IPS DF 19.7 (cell line): ENCODE results near the gene NCOA3.

Source experiments
- DNase-seq: peaks from one replicate; pipeline ENCODE4 v3.0.0-alpha.2; 2013; ENCODE audit warnings: low read depth, low spot score

NCOA3 gene

DNA sequence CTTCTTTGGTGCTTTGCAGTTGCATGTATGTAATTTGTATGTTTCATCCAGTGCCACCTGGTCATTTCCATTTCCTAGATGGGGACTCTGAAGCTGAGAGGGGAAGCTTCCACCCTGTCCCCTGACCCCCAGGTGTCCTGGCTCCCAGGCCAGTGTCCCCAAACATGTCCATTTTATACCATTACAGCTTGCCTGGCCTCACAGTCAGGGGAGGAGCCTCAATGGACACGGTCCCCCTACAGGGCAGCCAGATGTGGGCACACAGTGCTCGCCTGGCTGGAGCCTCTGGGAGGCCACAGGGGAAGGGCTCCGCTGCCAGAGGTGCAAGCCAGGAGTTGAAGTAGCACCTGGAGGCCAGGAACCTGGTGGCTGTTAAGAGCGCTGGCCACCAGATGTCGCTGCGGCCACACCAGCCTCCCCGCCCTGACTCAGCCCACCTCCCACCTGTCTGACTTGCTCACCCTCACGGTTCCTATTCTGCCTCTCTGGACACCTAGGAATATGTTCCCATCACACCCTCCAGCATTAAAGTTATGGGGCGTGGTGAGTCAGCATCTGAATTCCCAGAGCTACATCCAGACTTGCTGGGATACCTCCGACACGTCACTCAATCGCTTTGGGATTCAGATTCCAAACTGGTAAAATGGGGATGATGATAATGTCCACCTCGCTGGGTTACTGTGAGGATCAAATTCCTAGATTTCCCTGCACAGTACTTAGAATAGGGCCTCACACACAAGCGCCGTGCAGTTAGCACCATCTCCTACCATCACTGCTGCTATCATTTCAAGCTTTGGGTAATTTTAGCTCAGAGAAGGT is 176.2 kb downstream of the NCOA3 start:
- peak; percentile 52 for DNase-seq

DNA sequence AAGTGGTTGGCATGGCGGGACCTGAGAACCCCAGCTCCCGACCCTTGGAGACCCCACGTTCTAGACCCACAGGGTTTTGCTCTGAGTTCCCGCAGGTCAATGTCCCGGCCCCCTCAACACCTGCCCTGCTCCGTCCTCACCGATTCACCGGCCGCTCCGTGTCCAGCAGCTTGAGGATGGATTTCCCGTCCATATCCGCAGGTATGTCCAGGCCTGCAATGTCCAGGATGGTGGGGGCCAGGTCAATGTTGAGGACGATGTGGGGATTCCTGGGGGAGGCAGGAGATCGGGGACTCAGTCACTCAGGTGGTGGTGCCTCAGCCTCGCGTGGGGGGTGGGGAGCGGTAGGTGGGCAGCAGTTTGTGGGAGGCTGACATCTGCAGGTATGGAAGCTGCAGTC is 176.8 kb downstream of the NCOA3 start:
- no peak for DNase-seq

DNA sequence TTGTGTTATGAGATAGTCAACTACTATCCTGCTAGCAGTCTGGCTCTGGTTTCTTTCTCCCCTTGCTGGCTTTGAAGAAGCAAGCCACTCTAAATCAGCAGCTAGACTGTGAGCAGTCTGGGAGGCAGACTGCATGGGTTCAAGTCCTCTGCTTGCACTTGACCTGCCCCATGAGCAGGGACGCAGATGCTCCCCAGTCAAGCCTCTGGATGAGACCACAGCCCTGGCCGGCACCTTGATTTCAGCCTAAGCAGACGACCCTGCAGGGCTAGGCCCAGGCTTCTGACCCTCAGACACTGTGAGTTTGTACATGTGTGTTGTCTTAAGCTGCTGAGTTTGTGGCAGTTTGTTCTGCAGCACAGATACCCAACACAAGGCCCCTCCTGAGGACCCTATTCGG is 177.8 kb downstream of the NCOA3 start:
- no peak for DNase-seq

DNA sequence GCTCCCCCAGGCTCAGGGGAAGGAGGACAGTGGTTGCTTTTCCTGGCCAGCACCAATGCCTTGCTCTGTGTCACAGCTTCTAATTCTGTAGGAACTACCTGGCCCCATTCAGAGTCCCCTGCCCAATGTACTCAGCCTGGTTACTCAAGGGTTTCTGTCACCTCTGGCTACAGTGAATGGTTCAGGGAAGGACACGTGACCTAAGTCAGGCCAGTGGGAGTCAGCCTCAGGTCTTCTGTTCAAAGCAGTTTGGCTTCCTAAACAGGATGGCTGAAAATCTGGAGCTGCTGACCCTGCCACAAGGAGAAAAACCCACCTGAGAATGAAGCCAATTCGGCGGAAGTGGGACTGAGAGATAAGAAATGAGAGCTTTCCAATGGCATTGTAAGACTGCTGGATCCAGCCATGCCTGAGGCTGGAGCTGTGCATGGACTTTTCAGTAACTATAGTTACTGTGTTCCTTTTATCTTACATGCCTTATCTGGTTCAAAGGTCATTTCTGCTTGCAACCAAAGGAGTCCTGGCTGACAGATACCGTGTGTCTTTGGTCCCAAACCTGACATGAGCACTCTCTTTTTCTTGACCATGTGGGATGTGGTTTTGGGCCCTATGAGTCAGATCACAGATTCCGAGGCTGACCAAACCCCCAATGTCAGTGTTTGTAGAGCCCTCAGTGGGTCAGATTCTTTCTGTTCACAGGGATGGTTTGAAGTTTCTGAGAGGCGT is 179.3 kb downstream of the NCOA3 start:
- no peak for DNase-seq

DNA sequence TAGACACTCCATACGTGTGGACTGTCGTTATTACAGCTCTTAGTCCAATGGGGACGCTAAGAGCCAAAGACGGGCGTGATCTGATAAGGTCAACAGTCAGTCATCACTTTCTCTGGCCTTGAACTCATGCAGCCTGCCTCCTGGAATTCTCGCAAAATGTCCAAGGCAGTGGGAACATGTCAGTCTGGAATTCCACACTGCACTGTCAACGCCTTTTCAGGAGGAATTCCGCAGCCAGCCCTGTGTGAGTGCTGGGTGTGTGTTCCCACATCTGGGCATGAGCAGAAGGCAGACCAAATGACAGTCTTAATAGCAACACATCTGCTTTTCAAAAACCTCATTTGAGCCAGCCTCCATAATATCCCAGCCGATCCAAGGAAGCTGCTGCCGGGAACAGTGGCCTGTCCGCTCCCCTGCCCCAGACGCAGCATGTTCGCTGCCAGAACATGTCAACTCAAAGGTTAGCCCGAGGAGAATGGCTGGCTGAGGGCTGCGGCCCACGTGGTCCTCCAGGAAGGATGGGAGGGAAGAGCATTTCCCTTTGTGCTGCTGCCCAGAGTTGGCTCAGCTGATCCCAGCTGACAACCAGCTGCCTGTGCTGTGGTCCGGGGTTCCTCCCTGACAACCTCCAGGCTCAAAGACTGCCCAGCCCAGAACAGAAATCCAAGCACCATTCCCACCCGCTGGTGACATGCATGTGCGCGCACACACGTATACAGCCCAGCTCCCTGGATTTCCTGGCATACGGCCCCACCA is 180.5 kb downstream of the NCOA3 start:
- DNase-seq = no peak

DNA sequence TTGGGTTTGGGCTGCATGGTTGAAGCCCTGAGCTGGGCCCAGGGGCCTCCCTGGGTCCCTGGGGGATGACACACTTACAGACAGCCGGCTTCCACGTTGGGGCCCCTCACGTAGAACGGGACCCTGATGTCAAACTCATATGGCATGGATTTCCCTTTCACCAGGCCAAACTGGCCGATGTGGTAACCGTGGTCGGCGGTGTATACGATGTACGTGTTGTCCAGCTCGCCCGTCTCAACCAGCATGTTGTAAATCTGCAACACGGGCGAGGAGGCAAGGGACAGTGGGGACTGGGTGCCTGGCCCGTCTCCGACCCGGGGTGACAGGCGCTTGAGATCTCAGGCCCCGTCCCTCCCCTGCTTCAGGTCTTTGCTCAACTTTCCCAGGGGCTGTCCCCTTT is 181.2 kb downstream of the NCOA3 start:
- no peak for DNase-seq

DNA sequence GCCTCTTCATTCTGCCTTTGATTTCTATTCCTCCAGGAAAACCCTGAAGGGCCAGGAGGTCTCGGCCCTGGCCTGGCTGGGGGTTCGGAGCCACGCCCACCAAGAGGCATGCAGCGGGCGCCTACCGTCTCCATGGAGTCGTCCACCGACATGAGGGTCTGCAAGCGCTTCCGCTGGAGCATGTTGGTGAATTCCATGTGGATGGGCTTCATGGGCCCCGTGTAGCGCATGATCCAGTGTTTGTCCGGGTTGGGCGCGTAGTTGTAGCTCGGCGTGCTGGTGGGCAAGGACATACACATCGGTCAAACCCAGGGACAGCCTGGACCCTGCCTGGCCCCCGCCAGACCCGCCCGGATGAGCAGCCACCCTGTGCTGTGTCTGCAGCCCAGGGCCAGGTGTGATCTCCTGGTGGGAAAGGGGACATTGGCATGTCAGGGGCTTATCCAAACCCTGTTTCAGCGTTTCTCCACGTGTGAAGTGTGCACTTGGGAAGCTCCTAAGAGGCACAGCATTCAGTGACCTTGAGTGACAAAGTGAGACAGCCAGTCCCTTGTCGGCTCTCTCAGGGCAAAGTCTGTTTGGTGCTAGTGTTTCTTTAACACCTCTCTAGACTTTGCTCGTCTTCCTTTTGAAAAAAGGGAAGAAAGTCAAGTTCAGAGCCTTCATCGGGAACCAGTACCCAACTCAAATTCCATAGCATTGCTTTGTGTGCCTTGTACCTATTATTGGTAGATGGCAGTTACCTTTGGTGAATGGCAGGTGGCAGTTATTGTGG is 182.8 kb downstream of the NCOA3 start:
- no peak for DNase-seq

DNA sequence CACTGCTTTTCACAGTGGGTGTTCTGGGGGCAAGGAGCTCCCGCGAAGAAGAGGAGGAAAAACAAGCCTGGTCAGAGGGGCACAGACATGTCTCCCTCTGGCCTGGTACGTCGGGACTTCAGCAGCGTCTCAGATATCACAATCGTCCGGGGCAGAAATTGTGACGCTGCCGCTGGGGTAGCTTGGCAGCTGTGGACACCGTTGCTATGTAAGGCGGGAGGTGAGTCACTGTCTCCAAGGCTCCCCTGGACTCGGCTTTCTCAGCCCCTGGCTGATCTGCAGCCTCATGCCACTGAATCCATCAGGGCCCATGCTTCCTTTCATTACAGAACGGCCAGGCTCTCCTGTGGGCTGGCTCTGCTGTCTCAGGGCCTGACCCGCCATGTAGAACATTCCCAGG is 184.9 kb downstream of the NCOA3 start:
- DNase-seq = no peak

DNA sequence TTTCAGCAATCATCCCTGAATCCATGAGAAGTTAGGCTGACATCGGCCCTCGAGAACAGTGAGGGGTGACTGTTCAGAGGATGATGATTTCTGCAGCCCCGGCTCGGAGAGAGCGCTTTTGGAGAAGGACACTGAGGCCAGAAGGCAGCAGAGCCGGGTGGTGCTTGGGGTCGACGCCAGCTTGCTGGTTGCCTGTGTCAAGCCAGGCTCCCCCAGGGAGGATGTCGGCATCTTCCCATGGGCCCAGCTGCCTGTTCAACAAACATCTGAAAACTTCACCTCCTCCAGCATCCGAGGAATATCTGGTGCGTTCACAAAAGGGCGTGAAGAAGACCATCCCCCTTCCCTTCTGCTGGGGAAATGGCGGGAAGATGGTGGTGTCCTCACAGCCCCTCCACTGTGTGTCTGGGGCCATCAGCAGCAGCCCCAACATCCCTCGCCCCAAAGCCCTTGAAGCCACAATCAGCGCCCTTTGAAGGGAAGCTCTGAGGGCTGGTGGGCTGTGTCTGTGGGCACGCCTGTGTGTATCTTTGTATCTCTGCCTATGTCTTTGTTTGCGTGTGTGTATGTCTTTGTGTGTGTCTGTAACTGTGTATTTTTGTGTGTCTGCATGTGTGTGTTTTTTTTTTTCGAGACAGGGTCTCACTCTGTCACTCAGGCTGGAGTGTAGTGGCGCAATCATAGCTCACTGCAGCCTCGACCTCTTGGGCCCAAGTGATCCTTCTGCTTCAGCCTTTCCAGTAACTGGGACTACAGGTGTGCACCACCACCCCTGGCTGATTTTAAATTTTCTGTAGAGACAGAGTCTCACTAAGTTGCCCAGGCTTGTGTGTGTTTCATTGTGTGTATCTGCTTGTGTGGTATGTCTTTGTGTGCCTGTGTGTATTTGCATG is 185.7 kb downstream of the NCOA3 start:
- no peak for DNase-seq

DNA sequence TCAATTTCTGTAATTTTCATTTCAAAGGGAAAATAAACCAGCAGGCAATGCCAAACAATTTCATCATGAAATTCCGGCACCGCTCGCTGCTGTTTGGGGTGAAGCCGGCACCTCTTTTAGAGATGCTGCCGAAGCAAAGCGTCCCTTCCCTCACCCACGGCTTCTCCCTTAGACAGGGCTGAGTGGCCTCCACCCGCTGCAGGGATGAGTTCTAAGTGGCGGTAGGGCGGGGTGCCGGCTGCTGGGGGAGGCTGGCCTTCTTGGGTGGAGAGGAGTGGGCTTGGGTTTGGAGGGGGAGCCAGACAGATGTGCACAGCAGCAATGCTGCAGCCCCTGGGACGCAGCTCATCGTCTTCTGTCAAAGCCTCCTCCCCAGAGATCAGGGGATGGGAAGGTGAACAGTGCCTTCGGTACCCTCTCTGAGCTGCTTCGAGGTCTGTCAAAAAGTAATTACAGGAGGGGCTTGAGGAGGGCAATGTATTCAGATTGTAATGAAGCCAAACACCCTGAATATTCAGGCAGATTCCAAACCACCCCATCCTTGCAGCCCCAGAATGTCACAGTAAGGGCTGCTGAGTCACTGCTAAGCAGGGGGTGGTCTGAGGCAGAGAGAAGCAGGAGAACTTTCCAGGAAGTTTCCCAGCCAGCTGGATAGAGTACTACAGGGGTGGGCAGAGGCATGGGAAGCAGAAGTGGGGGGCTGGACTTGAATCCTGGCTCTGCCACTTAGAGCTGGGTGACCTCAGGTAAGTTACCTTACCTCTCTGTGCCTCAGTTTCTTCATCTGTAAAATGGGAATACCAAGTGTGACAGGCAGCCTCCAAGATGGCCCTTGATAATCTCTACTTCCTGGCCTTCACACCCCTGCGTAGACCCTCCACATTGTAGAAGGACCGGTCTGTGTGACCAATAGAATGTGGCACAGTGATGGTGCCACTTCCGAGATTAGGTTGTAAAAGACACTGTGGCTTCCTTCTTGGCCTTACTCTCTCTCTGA is 187.0 kb downstream of the NCOA3 start:
- DNase-seq = peak; percentile 73

DNA sequence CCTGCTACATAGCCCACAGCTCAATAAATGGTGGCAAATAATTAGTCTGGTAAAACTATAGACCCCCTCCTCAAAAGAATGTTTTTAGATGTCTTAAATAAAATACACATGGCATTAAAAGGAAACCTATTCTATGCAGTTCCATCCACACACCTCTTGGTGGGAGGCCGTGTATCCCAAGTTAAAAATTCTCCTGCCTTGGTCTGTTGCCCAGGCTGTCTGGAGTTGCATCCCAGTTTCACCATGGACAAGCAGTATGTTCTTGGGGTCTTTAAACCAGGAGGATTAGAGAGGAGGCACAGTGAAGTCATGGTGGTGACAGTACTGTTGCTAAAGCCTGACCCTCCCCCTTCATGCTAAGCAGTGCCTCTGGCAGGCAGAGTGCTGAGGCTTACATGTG is 188.0 kb downstream of the NCOA3 start:
- DNase-seq = no peak

DNA sequence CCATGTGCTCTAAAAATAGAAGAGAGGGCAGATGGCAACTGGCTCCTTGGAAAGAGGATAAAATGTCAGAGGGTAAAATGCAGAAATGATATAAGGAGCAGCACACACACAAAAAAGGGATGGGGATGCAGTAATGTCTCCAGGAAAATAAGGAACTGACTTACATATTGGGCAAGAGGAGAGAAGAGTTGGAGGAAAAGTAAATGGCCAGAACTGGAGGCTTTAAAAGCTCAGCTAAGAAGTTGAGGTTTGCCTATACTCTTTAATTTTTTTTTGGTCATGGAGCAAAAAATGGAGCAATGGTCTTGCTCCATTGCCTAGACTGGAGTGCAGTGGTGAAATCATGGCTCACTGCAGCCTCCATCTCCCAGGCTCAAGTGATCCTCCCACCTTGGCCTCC is 189.9 kb downstream of the NCOA3 start:
- no peak for DNase-seq

DNA sequence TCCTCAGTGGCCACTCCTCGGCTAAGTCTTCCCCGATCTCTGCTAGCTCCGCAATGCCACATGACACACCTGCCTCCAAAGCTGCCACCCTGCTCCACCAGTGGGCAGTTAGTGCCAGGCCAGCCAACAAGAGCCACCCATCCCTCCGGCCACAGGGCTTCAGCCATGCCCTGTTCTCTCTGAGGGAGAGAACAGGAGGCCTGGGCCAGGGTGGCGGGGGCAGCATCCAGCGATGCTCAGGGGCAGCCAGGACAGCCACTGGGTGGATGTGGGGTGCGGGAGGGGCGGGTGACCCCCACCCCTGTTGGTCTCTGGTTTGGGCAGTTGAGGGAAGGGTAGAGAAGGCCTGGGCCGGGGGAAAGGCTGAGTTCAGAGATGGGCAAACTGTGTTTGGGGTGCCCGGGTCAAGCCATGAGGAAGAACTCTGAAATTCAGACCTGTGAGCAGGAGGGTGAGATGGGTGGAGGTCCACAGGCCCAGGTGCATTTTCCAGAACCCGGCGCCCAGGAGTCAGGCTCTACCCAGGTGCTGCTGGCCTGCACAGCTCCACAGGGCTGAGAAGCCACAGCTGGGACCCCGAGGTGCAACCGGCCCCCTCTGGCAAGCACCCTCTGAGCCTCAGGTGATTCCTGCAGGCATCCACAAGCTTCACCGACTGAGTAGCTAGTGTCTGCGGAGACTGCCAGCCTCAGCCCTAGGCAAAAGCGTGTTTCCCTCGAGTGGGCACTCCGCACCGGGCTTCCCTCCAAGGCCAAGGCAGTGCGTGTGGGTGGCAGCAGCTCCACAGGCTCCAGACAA is 192.5 kb downstream of the NCOA3 start:
- DNase-seq = no peak

DNA sequence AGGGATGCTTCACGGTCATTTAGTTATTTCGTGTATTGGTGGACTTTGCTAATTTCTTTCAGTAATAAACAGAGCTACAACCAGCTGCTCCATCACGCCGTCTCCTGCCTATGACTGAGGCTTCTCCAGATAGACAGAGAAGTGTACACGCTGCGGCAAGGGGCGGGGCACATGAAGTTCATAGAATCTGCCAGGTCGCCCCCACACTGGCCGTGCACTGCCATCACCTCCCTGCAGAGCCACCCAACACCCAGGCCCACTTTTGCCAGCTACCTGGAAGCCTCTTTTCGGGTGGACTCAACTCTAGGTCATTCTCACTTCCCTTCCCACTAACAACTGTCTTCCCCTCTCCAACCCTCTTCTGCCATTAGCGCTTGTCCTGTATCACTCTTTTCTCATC is 195.2 kb downstream of the NCOA3 start:
- no peak for DNase-seq

DNA sequence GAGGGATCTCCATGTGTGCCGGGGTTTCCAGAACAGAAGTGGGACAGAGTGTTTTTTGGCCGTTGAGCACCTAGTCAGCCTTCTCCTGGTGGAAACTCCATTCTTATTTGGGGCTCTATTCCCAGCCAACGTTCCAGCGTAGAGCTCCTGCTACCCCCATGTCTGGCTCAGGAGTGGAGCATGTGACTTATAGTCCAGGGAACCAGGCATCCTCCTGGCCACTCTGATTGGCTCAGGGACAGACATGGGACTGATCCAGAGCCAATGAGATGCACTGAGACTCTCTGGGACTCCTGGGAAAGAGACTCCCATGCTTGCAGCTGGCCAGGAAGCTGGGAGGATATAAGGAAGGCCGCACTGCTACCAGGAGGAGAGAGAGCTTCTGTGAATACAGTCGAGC is 196.5 kb downstream of the NCOA3 start:
- DNase-seq = no peak

DNA sequence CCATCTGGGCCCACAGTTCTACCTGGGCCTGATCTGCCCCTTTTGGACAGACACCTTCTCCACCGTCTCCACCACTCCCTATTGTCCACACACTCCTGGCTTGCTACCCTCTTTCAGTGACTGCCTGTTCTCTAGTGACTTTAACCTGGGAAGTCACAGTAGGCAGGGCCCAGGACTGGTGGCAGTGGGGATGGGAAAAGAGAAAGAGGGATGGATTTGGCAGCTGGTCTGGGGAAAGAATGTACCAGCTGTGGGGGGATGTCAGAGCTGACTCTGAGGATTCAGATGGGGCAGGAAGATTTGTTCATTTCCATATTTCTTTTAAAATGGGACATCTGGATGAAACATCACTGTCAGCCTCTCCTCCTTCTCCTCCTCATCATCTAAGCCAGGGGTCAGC is 198.1 kb downstream of the NCOA3 start:
- DNase-seq = no peak

DNA sequence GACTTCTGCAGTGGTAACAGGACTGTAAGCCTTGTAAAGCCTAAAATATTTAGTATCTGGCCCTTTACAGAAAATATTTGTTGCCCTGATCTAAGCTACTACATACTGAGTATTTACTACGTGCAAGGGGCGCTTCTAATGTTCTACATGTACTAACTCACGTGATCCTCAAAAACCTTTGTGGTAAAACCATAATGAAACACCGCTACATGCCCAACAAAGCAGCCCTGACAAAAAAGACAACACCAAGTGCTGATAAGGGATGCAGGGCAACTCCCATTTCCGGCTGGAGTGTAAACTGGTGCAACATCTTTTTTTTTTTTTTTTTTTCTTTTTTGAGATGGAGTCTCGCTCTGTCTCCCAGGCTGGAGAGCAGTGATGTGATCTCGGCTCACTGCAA is 198.6 kb downstream of the NCOA3 start:
- no peak for DNase-seq

DNA sequence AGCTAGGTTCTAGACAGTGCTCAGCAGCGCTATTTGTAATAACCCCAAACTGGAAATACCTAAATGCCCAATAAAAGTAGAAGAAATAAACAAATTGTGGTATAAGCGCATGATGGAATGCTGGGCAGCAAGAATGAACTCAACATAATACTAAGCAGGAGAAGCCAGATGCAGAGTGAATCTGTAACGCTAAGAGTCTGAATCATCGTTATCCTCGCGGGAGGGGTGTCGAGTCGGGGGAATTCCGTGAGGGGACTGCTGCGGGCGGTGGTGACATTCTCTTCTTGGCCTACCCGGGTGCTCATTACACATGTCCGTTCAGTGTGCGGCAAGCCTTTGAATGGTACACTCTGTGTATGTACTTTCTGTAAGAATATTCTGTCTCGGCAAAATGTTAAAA is 199.9 kb downstream of the NCOA3 start:
- DNase-seq = no peak

DNA sequence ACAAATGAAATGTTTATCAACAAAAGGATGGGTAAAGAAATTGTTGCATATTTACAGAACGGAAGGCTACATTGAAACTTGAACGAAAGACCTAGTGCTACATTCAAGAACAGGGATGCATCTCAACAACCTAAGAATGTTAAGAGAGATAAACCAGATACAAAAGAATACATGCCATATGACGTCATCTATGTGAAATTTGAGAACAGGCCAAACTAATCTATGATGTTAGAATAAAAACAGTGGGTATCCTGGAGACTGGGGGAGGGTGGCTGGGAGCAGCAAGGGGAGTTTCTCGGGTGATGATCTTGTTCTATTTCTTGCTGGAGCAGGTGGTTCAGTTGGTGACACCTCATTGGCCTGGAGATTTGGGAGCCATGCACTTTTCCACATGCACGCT is 202.1 kb downstream of the NCOA3 start:
- DNase-seq = no peak
